HL-60 (cell line): ENCODE results near the gene GCSH.

ENCODE experiments used
- TF ChIP-seq, protein P1 (sequence below): IDR thresholded peaks from 2 replicates; pipeline ENCODE4 v1.6.1; 2012; ENCODE audit warnings: low read depth; ENCODE audit not compliant: insufficient replicate concordance
- TF ChIP-seq, protein P2 (sequence below): IDR thresholded peaks from one replicate; pipeline ENCODE4 v1.5.1; 2011; ENCODE audit warnings: low read length, control low read depth, inconsistent platforms; ENCODE audit not compliant: insufficient read depth

DNA sequence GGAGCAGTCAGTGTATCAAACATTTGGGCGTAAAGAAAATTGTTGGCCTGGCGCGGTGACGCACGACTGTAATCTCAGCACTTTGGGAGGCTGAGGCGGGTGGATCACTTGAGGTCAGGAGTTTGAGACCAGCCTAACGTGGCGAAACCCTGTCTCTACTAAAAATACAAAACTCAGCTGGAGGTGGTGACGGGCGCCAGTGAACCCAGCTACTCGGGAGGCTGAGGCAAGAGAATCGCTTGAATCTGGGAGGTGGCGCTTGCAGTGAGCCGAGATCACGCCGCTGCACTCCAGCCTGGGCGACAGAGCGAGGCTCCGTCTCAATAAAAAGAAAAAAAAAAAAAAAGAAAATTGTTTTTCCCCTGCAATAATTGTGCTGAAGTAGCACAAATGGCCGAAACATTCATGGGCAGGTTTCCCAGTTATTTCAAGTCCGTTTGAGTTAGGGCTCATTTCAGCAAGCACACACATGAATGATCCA lies 1.4 kb downstream of the GCSH start:
- TF ChIP-seq, protein P1, sequence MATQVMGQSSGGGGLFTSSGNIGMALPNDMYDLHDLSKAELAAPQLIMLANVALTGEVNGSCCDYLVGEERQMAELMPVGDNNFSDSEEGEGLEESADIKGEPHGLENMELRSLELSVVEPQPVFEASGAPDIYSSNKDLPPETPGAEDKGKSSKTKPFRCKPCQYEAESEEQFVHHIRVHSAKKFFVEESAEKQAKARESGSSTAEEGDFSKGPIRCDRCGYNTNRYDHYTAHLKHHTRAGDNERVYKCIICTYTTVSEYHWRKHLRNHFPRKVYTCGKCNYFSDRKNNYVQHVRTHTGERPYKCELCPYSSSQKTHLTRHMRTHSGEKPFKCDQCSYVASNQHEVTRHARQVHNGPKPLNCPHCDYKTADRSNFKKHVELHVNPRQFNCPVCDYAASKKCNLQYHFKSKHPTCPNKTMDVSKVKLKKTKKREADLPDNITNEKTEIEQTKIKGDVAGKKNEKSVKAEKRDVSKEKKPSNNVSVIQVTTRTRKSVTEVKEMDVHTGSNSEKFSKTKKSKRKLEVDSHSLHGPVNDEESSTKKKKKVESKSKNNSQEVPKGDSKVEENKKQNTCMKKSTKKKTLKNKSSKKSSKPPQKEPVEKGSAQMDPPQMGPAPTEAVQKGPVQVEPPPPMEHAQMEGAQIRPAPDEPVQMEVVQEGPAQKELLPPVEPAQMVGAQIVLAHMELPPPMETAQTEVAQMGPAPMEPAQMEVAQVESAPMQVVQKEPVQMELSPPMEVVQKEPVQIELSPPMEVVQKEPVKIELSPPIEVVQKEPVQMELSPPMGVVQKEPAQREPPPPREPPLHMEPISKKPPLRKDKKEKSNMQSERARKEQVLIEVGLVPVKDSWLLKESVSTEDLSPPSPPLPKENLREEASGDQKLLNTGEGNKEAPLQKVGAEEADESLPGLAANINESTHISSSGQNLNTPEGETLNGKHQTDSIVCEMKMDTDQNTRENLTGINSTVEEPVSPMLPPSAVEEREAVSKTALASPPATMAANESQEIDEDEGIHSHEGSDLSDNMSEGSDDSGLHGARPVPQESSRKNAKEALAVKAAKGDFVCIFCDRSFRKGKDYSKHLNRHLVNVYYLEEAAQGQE: no peak
- TF ChIP-seq, protein P2, sequence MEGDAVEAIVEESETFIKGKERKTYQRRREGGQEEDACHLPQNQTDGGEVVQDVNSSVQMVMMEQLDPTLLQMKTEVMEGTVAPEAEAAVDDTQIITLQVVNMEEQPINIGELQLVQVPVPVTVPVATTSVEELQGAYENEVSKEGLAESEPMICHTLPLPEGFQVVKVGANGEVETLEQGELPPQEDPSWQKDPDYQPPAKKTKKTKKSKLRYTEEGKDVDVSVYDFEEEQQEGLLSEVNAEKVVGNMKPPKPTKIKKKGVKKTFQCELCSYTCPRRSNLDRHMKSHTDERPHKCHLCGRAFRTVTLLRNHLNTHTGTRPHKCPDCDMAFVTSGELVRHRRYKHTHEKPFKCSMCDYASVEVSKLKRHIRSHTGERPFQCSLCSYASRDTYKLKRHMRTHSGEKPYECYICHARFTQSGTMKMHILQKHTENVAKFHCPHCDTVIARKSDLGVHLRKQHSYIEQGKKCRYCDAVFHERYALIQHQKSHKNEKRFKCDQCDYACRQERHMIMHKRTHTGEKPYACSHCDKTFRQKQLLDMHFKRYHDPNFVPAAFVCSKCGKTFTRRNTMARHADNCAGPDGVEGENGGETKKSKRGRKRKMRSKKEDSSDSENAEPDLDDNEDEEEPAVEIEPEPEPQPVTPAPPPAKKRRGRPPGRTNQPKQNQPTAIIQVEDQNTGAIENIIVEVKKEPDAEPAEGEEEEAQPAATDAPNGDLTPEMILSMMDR: no peak
